ENCODE measurements around the gene PTK7.

- no peak for TF ChIP-seq CTCF (IDR thresholded peaks at IDR 0.05)
- TF ChIP-seq EP300 (IDR thresholded peaks at IDR 0.05), result no peak
These were observed 103.9 kb downstream of the PTK7 start for GRCh38 chr6:43180058-43180457.
